GM18861 (cell line): ENCODE measurements around the gene VPS37C.
"Not testable (repeated sequence)": the region's sequence is repeated elsewhere in the genome, so short reads cannot be mapped to it uniquely, and the experiment has no call there.

Experiments used
- ATAC-seq: cut with Tn5 transposase; IDR thresholded peaks from one replicate; pipeline ENCODE4 v1.9.1; 2021; ENCODE audit not compliant: unreplicated experiment

VPS37C gene

GRCh38 chr11:61102667-61103571 lies 58.3 kb downstream of the VPS37C start:
- no peak for ATAC-seq

GRCh38 chr11:61098778-61099177 lies 62.4 kb downstream of the VPS37C start:
- no peak for ATAC-seq

GRCh38 chr11:61098261-61098660 lies 63.0 kb downstream of the VPS37C start:
- not testable (repeated sequence) for ATAC-seq

- no peak for ATAC-seq
Observed at GRCh38 chr11:61095021-61095420, 66.2 kb downstream of the VPS37C start.

GRCh38 chr11:61094167-61094566 lies 67.1 kb downstream of the VPS37C start:
- ATAC-seq: not testable (repeated sequence)

GRCh38 chr11:61092908-61093763 lies 68.1 kb downstream of the VPS37C start:
- ATAC-seq: no peak

GRCh38 chr11:61092280-61092766 lies 68.9 kb downstream of the VPS37C start:
- no peak for ATAC-seq

- ATAC-seq: no peak
Observed at GRCh38 chr11:61091373-61092279, 69.6 kb downstream of the VPS37C start.

GRCh38 chr11:61090982-61091372 lies 70.2 kb downstream of the VPS37C start:
- ATAC-seq: no peak

GRCh38 chr11:61090521-61090920 lies 70.7 kb downstream of the VPS37C start:
- no peak for ATAC-seq

- no peak for ATAC-seq
Observed at GRCh38 chr11:61089806-61090491, 71.3 kb downstream of the VPS37C start.

GRCh38 chr11:61087426-61088119 lies 73.7 kb downstream of the VPS37C start:
- ATAC-seq: no peak

GRCh38 chr11:61083601-61084147 lies 77.6 kb downstream of the VPS37C start:
- ATAC-seq: no peak

- no peak for ATAC-seq
Observed at GRCh38 chr11:61082931-61083531, 78.2 kb downstream of the VPS37C start.

GRCh38 chr11:61082062-61082870 lies 79.0 kb downstream of the VPS37C start:
- ATAC-seq: no peak

- no peak for ATAC-seq
Observed at GRCh38 chr11:61080986-61081590, 80.1 kb downstream of the VPS37C start.

GRCh38 chr11:61080526-61080925 lies 80.7 kb downstream of the VPS37C start:
- no peak for ATAC-seq
